ENCODE results near the gene OR2AG2. TPM values are rescaled to one million over a fixed set of nuclear protein-coding genes. Genes with fewer than 3 reads are reported as not detected.

The OR2AG2 gene
- total RNA-seq, 1 donor from 2014 or later, result 0.20 TPM

DNA sequence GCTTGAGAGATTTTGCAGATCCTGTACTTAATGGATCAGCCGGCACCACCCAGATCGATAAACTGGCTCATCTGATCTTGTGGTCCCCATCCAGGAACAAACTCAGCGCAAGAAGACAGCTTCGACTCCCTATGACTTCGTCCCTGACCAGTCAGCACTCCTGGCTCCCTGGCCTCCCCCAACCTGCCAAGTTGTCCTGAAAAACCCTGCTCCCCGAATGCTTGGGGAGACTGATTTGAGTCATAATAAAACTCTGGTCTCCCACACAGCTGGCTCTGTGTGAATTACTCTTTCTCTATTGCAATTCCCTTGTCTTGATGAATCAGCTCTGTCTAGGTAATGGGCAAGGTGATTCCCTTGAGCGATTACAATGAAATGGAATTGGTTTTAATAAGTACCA lies 29.5 kb downstream of the OR2AG2 start:
- no peak for DNase-seq (ENCODE audit: low read depth in 2 of 2)

DNA sequence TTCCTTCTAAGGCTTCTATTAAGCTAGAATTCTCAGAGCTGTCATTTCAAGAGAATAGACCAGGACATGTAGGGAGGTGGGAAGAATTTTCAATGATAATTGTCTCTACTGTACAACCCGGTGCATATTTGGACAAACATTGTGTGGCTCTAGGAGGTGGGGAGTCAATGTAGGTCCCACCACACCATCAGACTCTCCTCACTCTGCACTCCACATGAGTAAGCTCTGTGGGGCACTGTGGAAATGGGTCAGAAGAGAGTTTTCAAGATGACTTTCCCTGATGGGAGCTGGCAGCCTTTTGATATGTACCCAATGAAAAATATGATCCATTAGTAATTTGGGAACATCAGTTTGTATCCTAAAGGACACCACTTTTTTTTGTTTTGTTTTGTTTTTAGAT lies 33.2 kb downstream of the OR2AG2 start:
- no peak for DNase-seq (ENCODE audit: low read depth in 2 of 2)

DNA sequence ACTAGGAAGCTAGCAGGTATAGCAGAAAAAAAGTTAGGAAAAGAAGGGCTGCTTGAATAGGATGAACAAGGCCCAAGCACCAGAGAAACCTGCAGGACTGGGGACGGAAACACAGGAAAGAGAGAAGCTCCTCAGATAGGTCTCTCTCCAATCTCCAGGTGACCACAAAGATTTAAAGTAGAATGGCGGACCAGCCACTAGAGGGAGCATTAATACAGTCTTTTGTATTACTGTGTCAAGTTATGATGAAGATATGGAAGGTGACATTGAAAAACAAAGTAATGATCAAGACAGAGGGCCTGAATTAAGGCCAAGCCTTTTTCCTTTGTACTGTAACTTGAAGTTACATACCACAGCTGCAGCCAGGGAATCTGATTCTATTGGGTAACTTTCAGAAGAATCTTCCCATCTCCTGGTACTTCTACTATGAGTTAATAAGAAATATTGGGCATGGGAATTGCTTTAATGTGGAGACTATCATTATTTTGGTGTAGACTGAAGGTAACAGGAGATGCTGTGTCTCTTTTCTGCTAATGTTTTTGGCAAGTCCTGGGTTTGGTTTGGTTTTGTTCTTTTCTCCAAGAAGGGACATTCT lies 33.8 kb downstream of the OR2AG2 start:
- DNase-seq (ENCODE audit: low read depth in 2 of 2), result peak; percentile 62 to 68

- DNase-seq (ENCODE audit: low read depth in 2 of 2), result no peak
Measured at GRCh38 chr11:6736495-6737121, 35.2 kb downstream of the OR2AG2 start.

GRCh38 chr11:6735306-6735705 lies 36.5 kb downstream of the OR2AG2 start:
- DNase-seq (ENCODE audit: low read depth in 2 of 2), result peak in 1 of 2 donors; percentile 73

DNA sequence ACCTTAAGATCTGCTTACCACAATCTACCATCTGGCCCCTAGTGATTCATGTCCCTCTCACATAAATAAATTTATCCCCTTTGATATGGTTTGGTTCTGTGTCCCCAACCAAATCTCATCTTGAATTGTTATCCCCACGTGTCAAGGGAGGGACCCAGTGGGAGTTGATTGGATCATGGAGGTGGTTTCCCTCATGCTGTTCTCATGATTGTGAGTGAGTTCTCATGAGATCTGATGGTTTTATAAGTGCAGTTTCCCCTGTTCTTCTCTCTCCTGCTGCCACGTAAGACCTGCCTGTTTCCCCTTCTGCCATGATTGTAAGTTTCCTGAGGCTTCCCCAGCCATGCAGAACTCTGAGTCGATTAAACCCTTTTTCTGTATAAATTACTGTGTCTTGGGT lies 37.2 kb downstream of the OR2AG2 start:
- DNase-seq (ENCODE audit: low read depth in 2 of 2), result no peak

- no peak for DNase-seq (ENCODE audit: low read depth in 2 of 2)
Measured at GRCh38 chr11:6733326-6734275, 38.2 kb downstream of the OR2AG2 start.

DNA sequence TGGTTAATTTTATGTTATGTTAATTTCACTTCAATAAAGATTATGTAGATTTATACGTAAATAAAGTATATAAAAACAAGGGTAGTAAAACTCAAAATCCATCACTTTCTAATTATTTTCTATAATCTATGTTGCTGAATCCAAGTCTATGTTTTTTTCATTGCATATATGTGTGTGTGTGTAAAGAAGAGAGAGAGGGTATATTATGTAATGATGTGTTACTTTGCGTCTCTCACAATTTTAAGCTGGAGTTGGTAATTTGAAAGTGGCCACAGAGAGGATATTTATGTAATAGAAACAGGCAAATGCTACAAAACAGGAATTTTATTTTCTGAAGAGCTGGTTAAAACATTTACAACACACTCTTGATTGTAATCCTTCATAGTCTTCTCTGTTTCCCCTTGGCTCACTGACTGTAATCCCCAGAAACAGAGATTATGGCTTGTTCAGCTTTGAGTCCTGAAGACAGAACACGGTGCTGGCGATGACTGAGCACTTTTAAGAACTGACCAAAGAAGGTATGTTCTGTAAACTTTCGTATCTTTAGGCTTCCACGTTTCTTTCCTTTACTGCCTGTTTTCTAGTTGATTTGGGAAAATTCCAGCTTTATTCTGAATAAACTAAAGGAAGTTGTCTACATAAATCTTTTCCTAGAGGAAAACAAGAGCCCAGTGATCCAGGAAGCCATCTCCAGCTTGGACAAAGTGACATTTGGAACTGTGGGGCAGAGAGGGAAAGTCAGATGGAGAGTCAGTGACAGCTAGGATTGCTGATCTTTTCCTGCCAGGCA lies 43.6 kb downstream of the OR2AG2 start:
- DNase-seq (ENCODE audit: low read depth in 2 of 2), result peak; percentile 50 to 66

- DNase-seq (ENCODE audit: low read depth in 2 of 2), result no peak
Measured at GRCh38 chr11:6725386-6725896, 46.3 kb downstream of the OR2AG2 start.

GRCh38 chr11:6724013-6724412 lies 47.8 kb downstream of the OR2AG2 start:
- DNase-seq (ENCODE audit: low read depth in 2 of 2), result peak; percentile 12 to 77

DNA sequence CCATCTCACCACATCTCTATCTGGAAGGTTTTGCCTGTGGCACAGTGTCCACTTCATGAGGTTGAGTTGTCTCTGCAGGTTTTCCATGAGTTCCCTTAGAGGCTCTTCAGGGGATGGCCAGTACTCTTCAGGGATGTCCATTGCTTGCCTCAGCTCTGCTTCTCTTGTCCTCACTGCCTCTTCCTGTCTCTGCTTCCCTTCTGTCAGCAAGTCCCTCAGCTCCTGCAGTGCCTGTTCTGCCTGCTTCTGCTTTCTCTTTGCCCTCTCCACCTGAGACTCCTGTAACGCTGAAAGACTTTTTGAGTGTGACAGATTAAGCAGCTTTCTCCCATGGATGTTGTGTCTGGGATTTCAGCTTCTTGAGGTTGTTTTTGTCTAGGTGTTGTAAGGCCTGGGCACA lies 50.4 kb downstream of the OR2AG2 start:
- DNase-seq (ENCODE audit: low read depth in 2 of 2), result no peak

GRCh38 chr11:6719576-6719975 lies 52.2 kb downstream of the OR2AG2 start:
- peak; percentile 32 to 46 for DNase-seq (ENCODE audit: low read depth in 2 of 2)

GRCh38 chr11:6717426-6717825 lies 54.4 kb downstream of the OR2AG2 start:
- no peak for DNase-seq (ENCODE audit: low read depth in 2 of 2)

Other genes starting within 250 kb of the OR2AG2 start
- 6.1 and 10.3 TPM in 2 replicates for gene RRP8, start 168.4 kb downstream of the OR2AG2 start, total RNA-seq
- gene ILK, start 168.2 kb downstream of the OR2AG2 start, total RNA-seq, result 95.9 and 109 TPM in 2 replicates
- gene TAF10, start 159.8 kb downstream of the OR2AG2 start, total RNA-seq, result 27.7 and 34.1 TPM in 2 replicates
- 61.2 and 69.2 TPM in 2 replicates for gene TPP1, start 152.6 kb downstream of the OR2AG2 start, total RNA-seq
- 28.3 and 46.2 TPM in 2 replicates for gene DCHS1, start 116.2 kb downstream of the OR2AG2 start, total RNA-seq
- gene MRPL17, start 88.6 kb downstream of the OR2AG2 start, total RNA-seq, result 44.7 and 47.4 TPM in 2 replicates
- gene OR2AG1, start 11.0 kb upstream of the OR2AG2 start, total RNA-seq, result not detected in 2 replicates
- under 0.01 TPM in 2 replicates for gene OR6A2, start 27.7 kb upstream of the OR2AG2 start, total RNA-seq
- not detected in 2 replicates for gene OR10A5, start 73.7 kb upstream of the OR2AG2 start, total RNA-seq
- gene OR10A2, start 91.1 kb upstream of the OR2AG2 start, total RNA-seq, result not detected in 2 replicates
- not detected in 2 replicates for gene OR10A4, start 104.6 kb upstream of the OR2AG2 start, total RNA-seq
- under 0.01 TPM in 1 of 2 replicates, not detected in the other for gene OR2D2, start 120.5 kb upstream of the OR2AG2 start, total RNA-seq
- not detected in 2 replicates for gene OR2D3, start 149.0 kb upstream of the OR2AG2 start, total RNA-seq
- 0.79 and 2.0 TPM in 2 replicates for gene ZNF215, start 154.4 kb upstream of the OR2AG2 start, total RNA-seq
- 0.20 and 0.65 TPM in 2 replicates for gene ZNF214, start 248.4 kb upstream of the OR2AG2 start, total RNA-seq
- under 0.01 TPM in 1 of 2 replicates, not detected in the other for gene NLRP14, start 248.5 kb upstream of the OR2AG2 start, total RNA-seq